ENCODE measurements around the gene ATP8A2. TPM values are rescaled to one million over a fixed set of nuclear protein-coding genes. Genes with fewer than 3 reads are reported as not detected.

ATP8A2 gene
- total RNA-seq, 6 donors from 2014 or later = 0.55 to 1.5 (median 0.87) TPM

DNA sequence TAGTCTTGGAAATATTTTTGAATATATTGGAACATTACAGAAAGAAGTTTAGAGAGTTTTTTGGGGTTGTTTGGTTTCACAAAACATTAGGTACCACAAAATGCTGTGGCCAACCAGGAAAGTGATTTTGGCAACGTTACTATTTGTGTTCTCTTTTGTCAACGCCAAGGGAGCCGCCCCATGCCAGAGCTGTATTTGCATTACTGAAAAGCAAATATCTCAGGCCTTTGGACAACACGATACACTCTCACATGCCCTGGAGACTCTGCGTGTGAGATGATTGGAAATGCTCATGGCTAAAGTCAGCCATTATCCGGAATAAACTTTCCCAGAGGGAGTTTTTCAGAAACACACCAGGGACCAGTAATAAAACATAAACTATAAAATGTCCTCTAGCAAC, 355.5 kb downstream of the ATP8A2 start:
- peak in 1 of 2 donors; percentile 80 for ATAC-seq (ENCODE audit: low FRiP score in 2 of 2)
- 45 to 50% methylated on average over 6 of the region's 6 CpGs for WGBS, 2 donors
- Histone ChIP-seq H3K27ac (no peak overlapping the region), H3K27me3 (no peaks in the 10 kb centered on the region), H3K4me3 (no peak overlapping the region), H3K36me3 (no peaks in the 10 kb centered on the region), H3K4me1 (peaks cover 0 to 5% (median 0%) of the 10 kb centered on the region in 4 donors), H3K9me3 (no peaks in the 10 kb centered on the region)
- DNase-seq = peak in 1 of 2 donors; percentile 69
- TF ChIP-seq, protein P1, sequence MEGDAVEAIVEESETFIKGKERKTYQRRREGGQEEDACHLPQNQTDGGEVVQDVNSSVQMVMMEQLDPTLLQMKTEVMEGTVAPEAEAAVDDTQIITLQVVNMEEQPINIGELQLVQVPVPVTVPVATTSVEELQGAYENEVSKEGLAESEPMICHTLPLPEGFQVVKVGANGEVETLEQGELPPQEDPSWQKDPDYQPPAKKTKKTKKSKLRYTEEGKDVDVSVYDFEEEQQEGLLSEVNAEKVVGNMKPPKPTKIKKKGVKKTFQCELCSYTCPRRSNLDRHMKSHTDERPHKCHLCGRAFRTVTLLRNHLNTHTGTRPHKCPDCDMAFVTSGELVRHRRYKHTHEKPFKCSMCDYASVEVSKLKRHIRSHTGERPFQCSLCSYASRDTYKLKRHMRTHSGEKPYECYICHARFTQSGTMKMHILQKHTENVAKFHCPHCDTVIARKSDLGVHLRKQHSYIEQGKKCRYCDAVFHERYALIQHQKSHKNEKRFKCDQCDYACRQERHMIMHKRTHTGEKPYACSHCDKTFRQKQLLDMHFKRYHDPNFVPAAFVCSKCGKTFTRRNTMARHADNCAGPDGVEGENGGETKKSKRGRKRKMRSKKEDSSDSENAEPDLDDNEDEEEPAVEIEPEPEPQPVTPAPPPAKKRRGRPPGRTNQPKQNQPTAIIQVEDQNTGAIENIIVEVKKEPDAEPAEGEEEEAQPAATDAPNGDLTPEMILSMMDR (IDR thresholded peaks at IDR 0.05) = no peak
- TF ChIP-seq POLR2AphosphoS5 (IDR thresholded peaks at IDR 0.05) (no peak), POLR2A (IDR thresholded peaks at IDR 0.05) (no peak), EP300 (IDR thresholded peaks at IDR 0.05) (no peak)

DNA sequence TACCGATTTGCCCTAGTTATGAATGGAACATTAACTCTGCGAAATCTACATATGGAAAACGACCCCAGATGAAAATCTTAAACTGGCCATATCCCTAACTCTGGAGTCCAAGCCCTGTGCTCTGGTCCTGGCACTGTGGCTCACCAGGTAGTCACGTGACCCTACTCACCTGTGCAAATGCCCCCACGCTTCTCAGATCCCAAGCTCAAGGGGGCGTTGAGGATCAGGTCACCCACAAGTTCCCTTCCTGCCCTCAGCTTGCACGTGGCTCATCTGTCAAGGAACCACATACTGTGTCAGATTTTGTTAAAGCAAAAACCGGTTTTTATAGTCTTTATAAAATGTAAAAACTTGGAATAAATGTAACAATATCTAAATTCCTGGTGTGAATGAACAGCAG, 356.0 kb downstream of the ATP8A2 start:
- no peaks in the 10 kb centered on the region for H3K9me3 ChIP-seq
- peak overlapping the region in 1 of 4 donors; percentile 65 for H3K27ac ChIP-seq
- H3K36me3 ChIP-seq = no peaks in the 10 kb centered on the region
- ATAC-seq (ENCODE audit: low FRiP score in 2 of 2) (no peak), DNase-seq (no peak)
- H3K4me1 ChIP-seq = peaks cover 0 to 5% (median 0%) of the 10 kb centered on the region in 4 donors
- WGBS, 2 donors = 66 to 67% methylated on average over 8 of the region's 8 CpGs
- no peak overlapping the region for H3K4me3 ChIP-seq
- TF ChIP-seq, protein P1 (IDR thresholded peaks at IDR 0.05) = no peak
- TF ChIP-seq POLR2AphosphoS5 (IDR thresholded peaks at IDR 0.05) (no peak), EP300 (IDR thresholded peaks at IDR 0.05) (no peak), POLR2A (IDR thresholded peaks at IDR 0.05) (no peak)
- H3K27me3 ChIP-seq = no peaks in the 10 kb centered on the region

- no peaks in the 10 kb centered on the region for H3K9me3 ChIP-seq
- ATAC-seq (ENCODE audit: low FRiP score in 2 of 2) = no peak
- no peaks in the 10 kb centered on the region for H3K36me3 ChIP-seq
- H3K4me3 ChIP-seq = no peak overlapping the region
- 84 to 88% methylated on average over 7 of the region's 7 CpGs for WGBS, 2 donors
- H3K27me3 ChIP-seq = no peaks in the 10 kb centered on the region
- TF ChIP-seq POLR2AphosphoS5 (IDR thresholded peaks at IDR 0.05) = no peak
- no peak for TF ChIP-seq EP300 (IDR thresholded peaks at IDR 0.05)
- no peak for TF ChIP-seq POLR2A (IDR thresholded peaks at IDR 0.05)
- TF ChIP-seq, protein P1 (IDR thresholded peaks at IDR 0.05) = no peak
- no peak for DNase-seq
- peaks cover 0 to 5% (median 0%) of the 10 kb centered on the region in 4 donors for H3K4me1 ChIP-seq
- H3K27ac ChIP-seq = no peak overlapping the region
These were observed 357.4 kb downstream of the ATP8A2 start for GRCh38 chr13:25729201-25729600.

GRCh38 chr13:25731037-25731436, 359.3 kb downstream of the ATP8A2 start:
- ATAC-seq (ENCODE audit: low FRiP score in 2 of 2) = no peak
- no peak for DNase-seq
- TF ChIP-seq EP300 (IDR thresholded peaks at IDR 0.05) (no peak), POLR2A (IDR thresholded peaks at IDR 0.05) (no peak), POLR2AphosphoS5 (IDR thresholded peaks at IDR 0.05) (no peak)
- TF ChIP-seq, protein P1 (IDR thresholded peaks at IDR 0.05) = no peak
- no peaks in the 10 kb centered on the region for H3K9me3 ChIP-seq
- H3K36me3 ChIP-seq = no peaks in the 10 kb centered on the region
- 87 to 93% methylated on average over 4 of the region's 4 CpGs for WGBS, 2 donors
- no peaks in the 10 kb centered on the region for H3K27me3 ChIP-seq
- H3K4me3 ChIP-seq = no peak overlapping the region
- H3K4me1 ChIP-seq = peaks cover 0 to 5% (median 0%) of the 10 kb centered on the region in 4 donors
- H3K27ac ChIP-seq = no peak overlapping the region

GRCh38 chr13:25731536-25731935, 359.8 kb downstream of the ATP8A2 start:
- TF ChIP-seq, protein P1 (IDR thresholded peaks at IDR 0.05) = no peak
- TF ChIP-seq EP300 (IDR thresholded peaks at IDR 0.05) = no peak
- no peak for TF ChIP-seq POLR2AphosphoS5 (IDR thresholded peaks at IDR 0.05)
- TF ChIP-seq POLR2A (IDR thresholded peaks at IDR 0.05) = no peak
- no peaks in the 10 kb centered on the region for H3K36me3 ChIP-seq
- DNase-seq (no peak), ATAC-seq (ENCODE audit: low FRiP score in 2 of 2) (no peak)
- no peaks in the 10 kb centered on the region for H3K9me3 ChIP-seq
- no peak overlapping the region for H3K27ac ChIP-seq
- H3K4me3 ChIP-seq = no peak overlapping the region
- peaks cover 0 to 5% (median 0%) of the 10 kb centered on the region in 4 donors for H3K4me1 ChIP-seq
- WGBS, 2 donors = 72 to 81% methylated on average over 4 of the region's 4 CpGs
- H3K27me3 ChIP-seq = no peaks in the 10 kb centered on the region

Data from upper lobe of left lung (tissue), 6 donors.